Adrenal gland (tissue), 5 donors: ENCODE data around the gene XPNPEP2.

Experiments
- POLR2A ChIP-seq, 2 donors: fragments of 450-650 bp; IDR thresholded peaks; one replicate each; pipeline ENCODE4 v1.6.1; 2017; ENCODE audit warnings: antibody characterized with exemption in 2 of 2, mild to moderate bottlenecking in 2 of 2, moderate library complexity in 1 of 2
- TF ChIP-seq, protein P1 (sequence below), 6 experiments: fragments of 450-650 bp in 4 of 6; fragments of 200-600 bp in 2 of 6; sonication (generic) in 1 of 6; IDR thresholded peaks; 1 replicate in 5 of 6; 2 replicates in 1 of 6; pipeline versions ENCODE4 v1.5.1 to v1.8.0; 2016 to 2021; ENCODE audit warnings: antibody characterized with exemption in 6 of 6, mild to moderate bottlenecking in 2 of 6, moderate library complexity in 1 of 6
- donor health status: DM: no; HTN: no; CAD: no.

DNA sequence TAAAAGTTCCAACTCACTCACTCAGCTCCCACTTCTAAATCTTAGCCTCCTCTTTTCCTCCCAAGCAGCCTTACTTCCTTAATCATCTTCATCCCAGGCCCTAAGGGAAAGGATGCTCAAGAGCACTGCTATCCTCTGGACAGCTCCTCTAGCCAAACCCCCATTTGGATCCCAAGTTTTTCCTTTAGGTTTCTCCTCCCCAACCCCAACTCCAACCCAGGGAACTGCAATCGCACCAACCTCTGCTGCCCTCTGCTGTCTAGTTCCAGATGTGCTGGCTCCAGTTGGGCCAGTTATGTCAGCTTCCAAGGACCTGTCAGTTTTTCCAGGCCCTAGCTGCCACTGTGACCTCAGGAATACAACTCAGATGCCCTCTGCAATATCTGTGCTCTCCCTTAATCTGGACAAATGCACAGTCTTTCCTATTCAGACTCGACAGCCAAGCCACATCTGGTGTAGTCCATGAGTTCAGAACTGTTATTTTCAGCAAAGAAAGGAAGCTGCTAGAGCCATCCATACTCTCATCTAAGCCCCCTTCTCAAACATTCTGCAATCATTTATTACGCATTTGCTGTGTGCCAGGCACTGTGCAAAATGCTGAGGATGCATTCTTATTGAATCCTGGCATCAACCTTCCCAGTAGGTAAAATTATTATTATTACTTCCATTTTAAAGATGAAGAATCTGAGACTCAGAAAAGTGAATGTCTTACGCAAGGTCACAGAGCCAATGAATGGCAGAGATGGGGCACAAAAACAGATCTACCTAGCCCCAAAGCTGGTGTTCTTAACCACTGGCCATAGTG, 12.3 kb upstream of the XPNPEP2 start:
- TF ChIP-seq POLR2A (IDR thresholded peaks at IDR 0.05): no peak
- TF ChIP-seq, protein P1, sequence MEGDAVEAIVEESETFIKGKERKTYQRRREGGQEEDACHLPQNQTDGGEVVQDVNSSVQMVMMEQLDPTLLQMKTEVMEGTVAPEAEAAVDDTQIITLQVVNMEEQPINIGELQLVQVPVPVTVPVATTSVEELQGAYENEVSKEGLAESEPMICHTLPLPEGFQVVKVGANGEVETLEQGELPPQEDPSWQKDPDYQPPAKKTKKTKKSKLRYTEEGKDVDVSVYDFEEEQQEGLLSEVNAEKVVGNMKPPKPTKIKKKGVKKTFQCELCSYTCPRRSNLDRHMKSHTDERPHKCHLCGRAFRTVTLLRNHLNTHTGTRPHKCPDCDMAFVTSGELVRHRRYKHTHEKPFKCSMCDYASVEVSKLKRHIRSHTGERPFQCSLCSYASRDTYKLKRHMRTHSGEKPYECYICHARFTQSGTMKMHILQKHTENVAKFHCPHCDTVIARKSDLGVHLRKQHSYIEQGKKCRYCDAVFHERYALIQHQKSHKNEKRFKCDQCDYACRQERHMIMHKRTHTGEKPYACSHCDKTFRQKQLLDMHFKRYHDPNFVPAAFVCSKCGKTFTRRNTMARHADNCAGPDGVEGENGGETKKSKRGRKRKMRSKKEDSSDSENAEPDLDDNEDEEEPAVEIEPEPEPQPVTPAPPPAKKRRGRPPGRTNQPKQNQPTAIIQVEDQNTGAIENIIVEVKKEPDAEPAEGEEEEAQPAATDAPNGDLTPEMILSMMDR (IDR thresholded peaks at IDR 0.05): peak; percentile 59 to 85 (median 82)
